Fibroblast of lung (primary cell): ENCODE data around the gene DBNDD1.

Experiments
- CTCF ChIP-seq, 2 donors: IDR thresholded peaks in 1 of 2; conservative IDR thresholded peaks in 1 of 2; 1 replicate in 1 of 2; 2 replicates in 1 of 2; pipeline ENCODE4 v1.5.1; 2011 to 2012; ENCODE audit warnings: low read length in 2 of 2, control low read depth in 1 of 2, inconsistent platforms in 1 of 2, low read depth in 1 of 2, mild to moderate bottlenecking in 1 of 2
- EZH2 ChIP-seq: IDR thresholded peaks from 2 replicates; pipeline ENCODE4 v1.5.1; 2012; ENCODE audit warnings: low read length, control low read depth, mild to moderate bottlenecking; ENCODE audit errors: missing control alignments

- no peak for TF ChIP-seq CTCF (conservative IDR thresholded peaks at IDR 0.05 in 1 of 2, IDR thresholded peaks at IDR 0.05 in 1 of 2; ENCODE audit: low read depth in 1 of 2, low read length in 2 of 2)
- no peak for TF ChIP-seq EZH2
Measured at GRCh38 chr16:90041896-90042473, 22.7 kb upstream of the DBNDD1 start.
